ENCODE data around the gene STAG1.
"Not testable (repeated sequence)": the region's sequence is repeated elsewhere in the genome, so short reads cannot be mapped to it uniquely, and the experiment has no call there.

Gene STAG1

DNA sequence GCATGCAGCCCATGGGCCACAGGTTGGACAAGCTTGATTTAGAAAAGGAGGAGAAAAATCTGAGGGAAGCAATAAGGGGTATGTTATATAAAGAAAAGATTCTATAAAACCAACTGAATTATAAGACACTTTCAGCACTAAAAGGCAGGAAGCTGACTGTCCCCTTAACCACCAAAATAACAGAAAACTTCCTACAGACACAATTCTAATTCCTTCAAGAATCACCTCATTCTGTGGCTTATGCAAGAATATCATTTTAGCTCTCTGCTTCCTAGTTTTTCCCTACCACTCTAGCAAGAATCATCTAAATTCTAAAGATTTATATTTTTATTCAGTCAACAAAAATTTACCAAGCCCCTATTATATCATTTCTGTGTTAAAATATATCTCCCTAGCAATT is 6.3 kb downstream of the STAG1 start:
- no peak for DNase-seq (ENCODE audit: low read depth in 2 of 2)

- DNase-seq (ENCODE audit: low read depth in 2 of 2) = no peak
Observed at GRCh38 chr3:136741063-136741462, 11.1 kb downstream of the STAG1 start.

- no peak for DNase-seq (ENCODE audit: low read depth in 2 of 2)
Observed at GRCh38 chr3:136740351-136740958, 11.7 kb downstream of the STAG1 start.

DNA sequence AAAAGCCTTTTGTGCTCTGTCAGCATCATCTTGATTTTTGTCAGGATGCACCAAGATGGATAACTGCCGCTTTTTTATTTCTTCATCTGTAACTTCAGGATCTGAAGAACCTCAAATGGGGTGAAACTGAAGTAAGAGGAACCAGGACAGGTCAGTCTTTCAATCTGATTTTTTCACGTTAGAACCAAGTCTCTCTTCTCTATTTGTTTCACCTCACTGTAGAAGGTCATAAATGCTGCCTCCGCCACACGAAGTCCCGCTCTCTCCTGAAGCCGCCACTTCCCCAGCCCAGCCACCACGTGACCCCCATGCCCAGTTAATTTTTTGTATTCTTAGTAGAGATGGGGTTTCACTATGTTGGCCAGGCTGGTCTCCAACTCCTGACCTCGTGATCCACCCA is 15.2 kb downstream of the STAG1 start:
- not testable (repeated sequence) for DNase-seq (ENCODE audit: low read depth in 2 of 2)

DNA sequence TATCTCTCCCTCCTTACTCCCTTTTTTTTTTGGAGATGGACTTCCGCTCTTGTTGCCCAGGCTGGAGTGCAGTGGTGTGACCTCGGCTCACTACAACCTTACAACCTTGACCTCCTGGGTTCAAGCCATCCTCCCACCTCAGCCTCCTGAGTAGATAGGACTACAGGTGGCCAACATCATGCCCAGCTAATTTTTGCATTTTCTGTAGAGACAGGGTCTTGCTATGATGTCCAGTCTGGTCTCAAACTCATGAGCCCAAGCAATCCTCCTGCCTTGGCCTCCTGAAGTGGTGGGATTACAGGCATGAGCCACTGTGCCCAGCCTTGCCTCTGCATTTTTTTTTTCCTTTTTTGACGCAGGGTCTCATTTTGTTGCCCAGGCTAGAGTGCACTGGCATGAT is 17.1 kb downstream of the STAG1 start:
- no peak for DNase-seq (ENCODE audit: low read depth in 2 of 2)

DNA sequence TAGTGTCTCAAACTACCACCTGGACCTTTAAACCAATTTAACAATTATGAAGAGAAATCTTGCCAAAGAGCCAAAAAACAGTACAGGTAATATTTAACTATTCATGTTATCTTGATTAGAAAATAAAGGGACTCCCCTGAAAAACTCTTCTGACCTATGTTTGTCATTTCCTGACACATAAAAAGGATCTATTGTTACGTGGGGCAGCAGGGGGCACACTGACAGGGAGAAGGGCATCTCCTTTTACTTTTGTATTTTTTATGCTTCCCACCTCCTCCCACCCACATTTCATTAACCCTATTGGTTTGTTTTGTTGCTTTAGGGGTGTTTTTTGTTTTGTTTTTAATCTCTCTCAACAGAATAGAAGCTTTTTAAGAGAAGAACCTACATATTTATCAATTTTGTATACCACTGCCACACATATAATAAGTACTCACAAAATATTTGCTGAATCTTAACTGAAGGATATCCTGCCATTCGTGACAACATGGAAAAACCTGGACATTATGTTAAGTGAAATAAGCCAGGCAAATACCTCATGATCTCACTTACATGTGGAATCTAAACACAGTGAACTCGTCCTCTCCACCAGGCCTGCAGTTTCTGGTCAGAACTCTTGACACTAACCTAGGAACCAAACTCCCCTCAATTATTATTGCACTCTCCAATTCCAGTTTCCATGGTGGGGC is 17.7 kb downstream of the STAG1 start:
- DNase-seq (ENCODE audit: low read depth in 2 of 2) = no peak

DNA sequence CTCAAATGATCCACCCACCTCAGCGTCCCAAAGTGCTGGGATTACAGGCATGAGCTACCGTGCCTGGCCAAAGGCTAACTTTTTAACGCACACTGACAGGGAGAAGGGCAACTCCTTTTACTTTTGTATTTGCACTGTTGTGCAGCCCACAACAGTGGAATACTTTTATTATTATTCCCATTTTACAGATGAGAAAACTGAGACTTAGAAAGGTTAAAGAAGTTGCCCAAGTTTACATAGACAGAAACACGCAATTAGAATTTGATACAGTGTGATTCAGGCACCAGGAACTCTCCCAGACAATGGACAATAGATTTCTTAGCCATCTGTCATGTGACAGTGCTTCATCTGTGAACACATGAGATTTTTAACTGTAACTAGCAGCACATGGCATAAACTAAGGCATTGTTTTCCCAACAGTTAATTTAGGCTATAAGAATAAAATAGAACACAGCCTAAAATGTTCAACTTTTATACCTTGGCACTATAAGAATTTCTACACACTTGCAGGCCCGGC is 18.8 kb downstream of the STAG1 start:
- no peak for DNase-seq (ENCODE audit: low read depth in 2 of 2)

GRCh38 chr3:136731274-136731884 is 20.8 kb downstream of the STAG1 start:
- DNase-seq (ENCODE audit: low read depth in 2 of 2) = no peak

- no peak for DNase-seq (ENCODE audit: low read depth in 2 of 2)
Observed at GRCh38 chr3:136730595-136731273, 21.4 kb downstream of the STAG1 start.

GRCh38 chr3:136728918-136729317 is 23.3 kb downstream of the STAG1 start:
- no peak for DNase-seq (ENCODE audit: low read depth in 2 of 2)

DNA sequence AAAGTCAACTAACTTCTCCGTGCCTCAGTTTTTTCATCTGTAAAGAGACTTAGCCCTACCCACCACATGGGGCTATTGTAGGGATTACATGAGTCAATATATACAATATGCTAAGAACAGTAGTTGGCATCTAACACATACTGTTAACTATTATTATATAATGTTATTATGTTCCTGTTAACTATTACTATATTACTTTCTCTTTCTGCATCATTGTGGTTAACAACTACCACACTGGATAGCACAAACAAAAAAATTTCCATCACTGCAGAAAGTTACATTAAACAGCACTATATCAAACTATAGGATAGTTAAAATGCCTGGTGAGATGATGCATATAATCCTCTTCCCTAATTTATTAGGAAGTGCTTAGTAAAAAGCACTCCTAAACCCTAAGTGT is 23.7 kb downstream of the STAG1 start:
- DNase-seq (ENCODE audit: low read depth in 2 of 2) = no peak

DNA sequence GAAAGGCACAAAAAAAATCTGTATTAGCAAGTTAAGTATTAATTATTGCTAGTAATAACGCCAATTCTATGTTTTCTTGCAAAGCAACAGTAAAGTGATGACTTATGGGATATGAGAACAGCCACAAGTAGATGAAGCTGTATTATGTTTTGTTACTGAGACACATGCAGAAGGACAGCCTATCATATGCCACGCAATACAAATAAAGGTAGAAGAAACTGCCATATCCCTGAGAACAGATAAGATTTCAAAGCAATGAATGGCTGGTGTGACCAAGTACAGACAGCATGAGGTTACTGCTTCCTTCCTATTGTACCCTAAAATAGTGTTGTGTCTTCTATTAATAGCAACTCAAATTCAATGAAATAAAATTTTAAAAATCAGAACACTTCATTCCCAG is 26.7 kb downstream of the STAG1 start:
- DNase-seq (ENCODE audit: low read depth in 2 of 2) = no peak

- not testable (repeated sequence) for DNase-seq (ENCODE audit: low read depth in 2 of 2)
Observed at GRCh38 chr3:136722916-136723315, 29.3 kb downstream of the STAG1 start.

DNA sequence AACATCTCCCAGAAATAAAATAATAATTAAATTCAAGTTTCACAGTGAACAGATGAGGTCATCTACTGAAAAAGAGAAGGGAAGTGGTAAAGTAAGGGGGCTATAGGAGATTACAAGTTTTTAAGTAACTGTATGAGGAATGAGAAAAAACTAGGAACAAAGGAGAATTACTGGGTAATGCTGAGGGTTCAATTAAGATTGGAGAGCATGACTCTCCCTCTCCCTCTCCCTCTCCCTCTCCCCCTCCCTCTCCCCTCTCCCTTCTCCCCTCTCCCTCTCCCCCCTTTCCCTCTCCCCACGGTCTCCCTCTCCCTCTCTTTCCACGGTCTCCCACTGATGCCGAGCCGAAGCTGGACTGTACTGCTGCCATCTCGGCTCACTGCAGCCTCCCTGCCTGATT is 29.8 kb downstream of the STAG1 start:
- not testable (repeated sequence) for DNase-seq (ENCODE audit: low read depth in 2 of 2)

- DNase-seq (ENCODE audit: low read depth in 2 of 2) = no peak
Observed at GRCh38 chr3:136720091-136720490, 32.1 kb downstream of the STAG1 start.

- DNase-seq (ENCODE audit: low read depth in 2 of 2) = no peak
Observed at GRCh38 chr3:136716629-136717028, 35.5 kb downstream of the STAG1 start.

GRCh38 chr3:136714020-136714419 is 38.2 kb downstream of the STAG1 start:
- DNase-seq (ENCODE audit: low read depth in 2 of 2) = no peak

GRCh38 chr3:136712941-136713340 is 39.2 kb downstream of the STAG1 start:
- no peak for DNase-seq (ENCODE audit: low read depth in 2 of 2)

DNA sequence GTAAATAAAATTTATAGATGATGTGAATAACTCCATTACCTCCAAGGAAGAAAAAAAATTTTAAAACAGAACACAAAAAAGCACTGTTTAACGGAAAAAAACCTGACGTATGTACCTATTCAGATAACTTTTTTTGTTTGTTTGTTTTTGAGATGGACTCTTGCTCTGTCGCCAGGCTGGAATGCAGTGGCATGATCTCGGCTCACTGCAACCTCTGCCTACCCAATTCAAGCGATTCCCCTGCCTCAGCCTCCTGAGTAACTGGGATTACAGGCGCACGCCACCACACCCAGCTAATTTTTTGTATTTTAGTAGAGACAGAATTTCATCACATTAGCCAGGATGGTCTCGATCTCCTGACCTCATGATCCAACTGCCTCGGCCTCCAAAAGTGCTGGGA is 40.3 kb downstream of the STAG1 start:
- not testable (repeated sequence) for DNase-seq (ENCODE audit: low read depth in 2 of 2)

GRCh38 chr3:136711277-136711676 is 40.9 kb downstream of the STAG1 start:
- no peak for DNase-seq (ENCODE audit: low read depth in 2 of 2)

- DNase-seq (ENCODE audit: low read depth in 2 of 2) = not testable (repeated sequence)
Observed at GRCh38 chr3:136709775-136710174, 42.4 kb downstream of the STAG1 start.

DNA sequence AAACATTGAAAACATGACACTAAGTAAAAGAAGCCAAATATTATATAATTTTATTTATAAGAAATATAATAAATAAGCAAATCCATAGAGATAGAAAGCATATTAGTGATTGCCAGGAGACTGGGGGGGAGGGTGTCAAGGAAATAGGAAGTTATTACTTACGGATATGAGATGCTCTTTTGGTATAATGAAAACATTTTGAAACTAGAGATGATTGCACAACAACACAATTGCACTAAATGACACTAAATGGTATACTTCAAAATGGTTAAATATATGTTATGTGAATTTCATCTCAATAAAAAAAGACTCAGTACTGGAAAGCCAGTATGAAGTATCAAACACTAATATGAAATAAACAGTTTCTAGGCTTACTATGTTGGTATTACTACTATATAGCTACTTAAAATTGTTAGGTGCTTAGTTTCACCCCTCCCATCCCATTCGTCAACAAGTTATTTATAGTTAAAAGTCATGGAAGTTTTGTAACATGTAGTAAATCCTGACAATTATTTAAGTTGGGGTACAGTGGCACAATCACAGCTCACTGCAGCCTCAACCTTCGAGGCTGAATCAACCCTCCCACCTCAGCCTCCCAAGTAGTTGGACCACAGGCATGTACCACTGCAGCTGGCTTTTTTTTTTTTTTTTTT is 43.7 kb downstream of the STAG1 start:
- DNase-seq (ENCODE audit: low read depth in 2 of 2) = no peak

Measured in stimulated activated CD4-positive, alpha-beta T cell treated with anti-CD3 and anti-CD28 coated beads, Interleukin-1b, Interleukin-23, amount 100 ng/mL, for 1 hour (primary cell).